GM18868 (cell line): Measurements from ENCODE around the gene TBC1D28.
"Not testable (repeated sequence)": the region's sequence is repeated elsewhere in the genome, so short reads cannot be mapped to it uniquely, and the experiment has no call there.

ENCODE experiments used
- ATAC-seq: cut with Tn5 transposase; IDR thresholded peaks from one replicate; pipeline ENCODE4 v1.9.1; 2021; ENCODE audit warnings: mild to moderate bottlenecking, moderate library complexity; ENCODE audit not compliant: unreplicated experiment

Gene TBC1D28

GRCh38 chr17:18644291-18644690 lies at the start of gene TBC1D28:
Gene TBC1D28 (minus strand): TSS chr17:18644391. CDS start chr17:18641352, 3,039 bp downstream.
- ATAC-seq: not testable (repeated sequence)

GRCh38 chr17:18682668-18683067 lies 38.5 kb upstream of the TBC1D28 start:
- ATAC-seq: not testable (repeated sequence)

GRCh38 chr17:18681767-18682571 lies 37.8 kb upstream of the TBC1D28 start, which contains the start of gene FOXO3B:
Gene FOXO3B (minus strand): TSS chr17:18682314. CDS start chr17:18681651, 663 bp downstream.
- peak; percentile 93 for ATAC-seq

- not testable (repeated sequence) for ATAC-seq
These were observed 33.2 kb upstream of the TBC1D28 start for GRCh38 chr17:18677381-18677780.

GRCh38 chr17:18676928-18677327 lies 32.7 kb upstream of the TBC1D28 start:
- not testable (repeated sequence) for ATAC-seq

- ATAC-seq: not testable (repeated sequence)
These were observed 28.4 kb upstream of the TBC1D28 start for GRCh38 chr17:18672395-18673227.

GRCh38 chr17:18668625-18669024 lies 24.4 kb upstream of the TBC1D28 start:
- ATAC-seq: not testable (repeated sequence)

GRCh38 chr17:18667535-18667934 lies 23.3 kb upstream of the TBC1D28 start:
- not testable (repeated sequence) for ATAC-seq

GRCh38 chr17:18666326-18666725 lies 22.1 kb upstream of the TBC1D28 start:
- not testable (repeated sequence) for ATAC-seq

GRCh38 chr17:18661924-18662624 lies 17.9 kb upstream of the TBC1D28 start:
- not testable (repeated sequence) for ATAC-seq

GRCh38 chr17:18650094-18650493 lies 5.9 kb upstream of the TBC1D28 start:
- ATAC-seq: peak; percentile 35

GRCh38 chr17:18643124-18643523 lies 1.1 kb downstream of the TBC1D28 start:
- ATAC-seq: not testable (repeated sequence)

- not testable (repeated sequence) for ATAC-seq
These were observed 5.8 kb downstream of the TBC1D28 start for GRCh38 chr17:18638357-18638756.

- ATAC-seq: not testable (repeated sequence)
These were observed 8.0 kb downstream of the TBC1D28 start for GRCh38 chr17:18636237-18636636.

GRCh38 chr17:18635773-18636172 lies 8.4 kb downstream of the TBC1D28 start:
- ATAC-seq: not testable (repeated sequence)

- ATAC-seq: not testable (repeated sequence)
These were observed 9.5 kb downstream of the TBC1D28 start for GRCh38 chr17:18634550-18635263.

GRCh38 chr17:18626152-18626870 lies 17.9 kb downstream of the TBC1D28 start:
- no peak for ATAC-seq

- ATAC-seq: peak; percentile 67
These were observed 18.6 kb downstream of the TBC1D28 start for GRCh38 chr17:18625509-18626104.

- ATAC-seq: not testable (repeated sequence)
These were observed 19.2 kb downstream of the TBC1D28 start for GRCh38 chr17:18624862-18625501.
